HG03439 (cell line): ENCODE results near the gene TRPM3.
"Not testable (repeated sequence)": the region's sequence is repeated elsewhere in the genome, so short reads cannot be mapped to it uniquely, and the experiment has no call there.

Experiments used
- ATAC-seq: cut with Tn5 transposase; IDR thresholded peaks from one replicate; pipeline ENCODE4 v1.9.1; 2021; ENCODE audit warnings: mild to moderate bottlenecking, moderate library complexity; ENCODE audit not compliant: unreplicated experiment

TRPM3 gene

DNA sequence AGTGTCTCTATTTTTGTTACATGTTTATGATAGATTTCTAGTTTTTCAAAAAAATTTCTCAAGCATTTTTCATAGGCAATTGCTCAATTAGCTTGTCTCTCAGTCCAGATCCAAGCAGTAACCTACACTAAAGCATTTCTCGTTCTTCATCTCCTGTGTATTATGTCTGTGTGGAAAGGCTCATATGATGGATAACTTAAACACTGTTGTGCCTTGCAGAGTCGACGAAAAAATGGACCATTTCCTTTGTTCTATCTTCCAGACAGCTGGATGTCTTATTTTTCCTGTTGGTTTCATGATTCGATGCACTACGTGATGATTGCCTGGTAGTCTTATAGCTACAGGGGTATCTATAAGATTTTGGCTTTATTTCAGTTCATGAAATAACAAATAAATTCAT lies 347.8 kb downstream of the TRPM3 start:
- ATAC-seq: no peak

DNA sequence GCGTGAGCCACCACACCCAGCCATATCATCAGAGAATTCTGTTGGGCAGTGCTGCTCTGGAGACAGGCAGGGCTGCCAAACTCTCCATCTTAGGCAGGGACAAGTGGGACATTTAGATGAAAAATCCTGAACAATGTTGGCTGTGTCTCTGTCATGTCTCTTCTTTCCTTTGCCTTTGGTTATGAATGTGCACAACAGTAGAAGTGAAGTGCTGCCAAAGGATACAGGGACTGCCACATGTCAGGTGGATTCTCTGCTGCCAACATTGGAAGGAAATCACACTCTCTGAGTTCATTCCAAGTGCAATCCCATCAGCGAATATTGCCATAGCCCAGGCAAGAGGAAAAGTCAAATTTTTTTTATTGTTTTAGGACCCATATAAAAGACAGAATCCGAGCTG lies 348.8 kb downstream of the TRPM3 start:
- ATAC-seq: no peak

DNA sequence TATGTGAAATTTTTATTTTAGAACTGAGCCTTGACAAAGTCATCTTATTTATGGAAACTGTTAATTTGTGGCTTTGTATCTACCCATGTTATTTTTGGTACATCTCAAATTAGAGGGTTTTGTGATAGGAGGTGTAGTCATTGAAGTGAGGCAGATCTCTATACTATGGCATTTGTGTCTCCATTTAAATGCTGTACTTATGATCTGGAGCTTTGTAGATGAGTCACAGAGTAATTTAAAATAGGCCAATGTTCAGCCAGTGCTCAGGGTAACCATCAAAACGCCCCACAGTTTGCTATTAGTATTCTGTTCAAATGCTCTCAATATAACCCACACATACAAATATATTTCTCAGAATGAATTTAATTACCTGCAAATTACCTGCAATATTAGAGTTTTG lies 355.5 kb downstream of the TRPM3 start:
- no peak for ATAC-seq

DNA sequence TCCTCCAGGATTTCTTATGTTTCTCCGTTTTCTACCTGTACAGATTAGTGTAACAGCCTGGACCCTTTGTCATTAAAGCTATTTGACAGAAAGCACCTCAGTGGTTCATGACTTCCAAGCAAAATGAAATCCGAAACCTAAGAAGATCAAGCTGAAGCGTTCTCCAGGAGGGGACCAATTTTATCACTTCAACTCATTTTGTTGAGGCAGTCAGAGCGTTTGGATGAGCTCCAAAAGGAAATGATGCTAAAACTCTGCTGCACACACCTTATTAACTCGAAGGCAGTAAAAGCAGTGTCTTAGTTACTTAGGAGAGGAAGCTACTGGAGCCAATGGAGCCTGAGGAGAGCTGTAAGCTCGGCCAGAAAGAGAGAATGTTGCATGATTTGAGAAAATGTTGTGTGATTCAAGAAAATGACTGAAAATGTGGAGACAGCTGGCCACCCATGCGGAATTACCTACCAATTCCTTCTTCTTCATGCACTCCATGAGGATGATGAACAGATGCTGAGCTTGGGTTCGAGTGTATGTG lies 360.2 kb downstream of the TRPM3 start:
- no peak for ATAC-seq

DNA sequence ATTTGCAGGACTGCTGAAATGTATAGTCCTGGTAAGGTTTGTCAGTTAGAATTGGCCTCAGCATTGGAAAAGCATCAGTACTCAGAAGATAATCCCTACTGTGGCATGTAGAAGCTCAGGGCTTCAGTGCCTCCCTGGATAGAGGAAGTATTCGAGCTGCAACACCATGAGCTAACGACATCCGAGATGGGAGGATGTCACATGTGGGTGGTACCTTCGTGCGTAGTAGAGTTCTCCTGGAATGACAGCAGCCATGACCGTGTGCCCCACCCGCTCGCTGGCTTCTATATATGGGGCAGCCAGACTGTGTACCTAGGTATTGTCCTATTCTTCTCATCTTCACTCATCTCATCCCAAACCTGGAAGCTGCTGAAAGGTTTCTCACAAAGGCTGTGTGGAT lies 361.2 kb downstream of the TRPM3 start:
- no peak for ATAC-seq

DNA sequence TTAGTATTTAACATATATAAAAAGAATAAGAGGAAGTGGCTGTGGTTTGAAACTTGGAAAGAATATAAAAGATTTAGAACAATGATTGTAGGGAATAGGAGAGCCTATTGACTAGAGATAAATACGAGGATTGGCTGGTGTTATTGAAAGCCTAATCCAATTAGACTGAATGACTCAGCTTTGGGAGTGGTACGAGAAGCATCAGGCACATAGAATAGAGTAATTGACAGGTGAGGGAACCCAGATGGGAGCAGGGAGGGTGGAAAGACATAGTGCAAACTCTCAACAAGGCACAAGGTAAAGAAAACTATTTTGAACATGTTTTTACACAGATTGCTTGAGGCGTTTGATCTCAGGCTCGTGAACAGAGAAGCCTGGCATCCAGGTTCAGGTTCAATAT lies 368.1 kb downstream of the TRPM3 start:
- ATAC-seq: no peak

DNA sequence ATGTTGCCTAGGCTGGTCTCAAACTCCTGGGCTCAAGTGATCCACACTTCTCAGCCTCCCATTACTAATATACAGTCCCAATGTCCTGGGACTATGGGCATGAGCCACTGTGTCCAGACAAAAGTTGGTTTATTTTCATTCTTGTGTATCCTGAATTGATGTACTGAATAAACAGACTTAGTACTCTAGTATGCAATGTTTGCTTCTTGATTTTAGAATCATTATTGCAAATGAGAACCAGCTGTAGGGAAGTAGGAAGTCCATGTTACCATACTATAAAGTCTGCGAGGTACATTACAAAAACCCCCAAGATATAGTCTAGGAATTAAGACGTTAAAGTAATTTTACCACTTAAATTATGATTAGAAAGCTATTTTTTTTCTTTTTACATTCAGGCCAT lies 372.4 kb downstream of the TRPM3 start:
- no peak for ATAC-seq

DNA sequence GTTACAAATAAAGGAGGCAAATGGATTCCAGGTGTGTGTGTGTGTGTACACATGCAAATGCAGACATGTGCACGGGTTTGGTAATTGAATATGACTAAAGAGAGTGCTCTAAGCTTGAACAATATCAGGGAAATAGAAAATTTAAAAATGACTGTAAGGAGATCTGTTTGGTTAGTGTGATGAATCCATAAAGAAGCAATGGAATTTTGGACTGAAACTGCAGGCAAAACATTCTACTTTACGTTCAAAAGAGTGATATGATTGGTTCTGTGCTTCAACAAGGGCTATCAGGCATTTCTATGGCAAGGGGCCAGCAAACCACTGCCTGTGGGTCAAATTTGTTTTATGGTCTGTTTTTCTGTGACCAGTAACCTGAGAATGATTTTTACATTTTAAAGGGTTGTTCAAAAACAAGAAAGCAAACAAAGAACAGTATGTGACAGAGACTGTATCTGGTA lies 374.1 kb downstream of the TRPM3 start:
- ATAC-seq: no peak

DNA sequence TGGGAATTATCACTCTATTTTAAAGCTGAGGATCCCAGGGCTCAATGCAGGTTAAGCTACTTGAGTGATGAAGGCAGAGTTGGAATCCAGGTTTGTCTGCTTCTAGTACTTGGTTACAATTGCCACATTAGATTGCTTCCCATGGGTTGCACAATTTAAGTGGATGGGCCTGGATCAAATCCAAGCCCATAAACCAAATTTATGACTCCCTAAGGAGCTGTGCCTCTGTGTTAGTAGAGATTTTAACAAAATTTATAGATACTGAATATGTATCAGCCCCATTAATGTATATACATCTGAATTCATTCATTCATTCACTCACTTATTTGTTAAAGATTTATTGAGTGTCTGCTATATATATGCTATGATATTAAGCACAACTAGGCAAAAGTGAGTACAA lies 374.7 kb downstream of the TRPM3 start:
- ATAC-seq: no peak

DNA sequence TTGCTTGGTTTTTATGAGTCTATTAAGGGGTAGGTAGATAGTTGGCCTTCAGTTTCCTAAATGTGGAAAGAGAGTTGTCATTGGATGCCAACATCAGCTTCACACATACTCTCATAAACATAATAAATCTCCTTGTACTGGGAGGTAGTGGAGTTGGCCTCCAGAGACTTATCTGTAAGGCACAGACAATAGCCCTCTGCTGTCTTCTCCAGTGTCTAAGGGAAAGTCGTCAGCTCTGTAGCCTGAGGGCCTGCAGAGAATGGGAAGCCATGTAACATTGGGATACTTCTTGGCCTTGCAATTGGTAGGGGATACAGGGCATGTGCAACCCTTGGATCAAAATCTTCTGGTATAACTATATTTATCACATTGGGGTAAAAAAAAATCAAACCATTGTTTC lies 375.1 kb downstream of the TRPM3 start:
- no peak for ATAC-seq

DNA sequence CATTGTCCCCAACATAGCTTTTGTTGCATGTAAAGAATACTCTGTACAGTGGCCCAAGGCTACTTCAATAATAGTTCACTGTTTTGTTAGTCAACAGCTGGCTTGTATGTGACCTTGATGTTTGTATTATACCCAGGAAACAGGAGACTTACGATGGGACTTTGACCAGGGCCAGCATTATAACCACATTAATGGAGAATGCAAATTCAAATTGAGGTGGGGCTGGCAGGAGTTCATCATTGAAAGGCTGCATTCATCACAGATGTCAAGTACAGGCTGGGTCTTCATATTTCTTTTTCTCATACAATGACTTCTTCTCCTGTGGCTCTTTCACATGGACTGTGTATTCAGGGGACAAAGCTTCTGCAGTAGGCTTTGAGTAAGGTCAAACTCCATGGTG lies 396.6 kb downstream of the TRPM3 start:
- not testable (repeated sequence) for ATAC-seq

DNA sequence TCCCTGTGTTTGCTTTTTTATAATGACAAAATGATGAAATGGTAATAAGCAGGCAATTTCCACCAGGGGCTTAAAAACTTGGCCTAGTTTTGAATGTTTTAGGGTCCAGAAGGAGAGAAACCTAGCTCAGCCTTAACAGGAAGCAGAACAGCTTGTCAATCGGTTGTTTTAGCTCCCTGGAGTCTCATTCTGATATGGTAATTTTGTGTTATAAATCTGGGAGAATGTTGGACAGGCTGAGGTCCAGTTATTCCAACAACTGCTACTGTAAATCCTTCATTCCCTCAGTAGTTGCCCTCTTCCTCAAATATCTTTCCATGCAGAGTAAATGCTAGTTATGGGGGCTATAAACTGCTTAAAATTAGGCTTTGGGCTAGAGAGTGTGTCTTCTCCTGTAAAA lies 397.4 kb downstream of the TRPM3 start:
- not testable (repeated sequence) for ATAC-seq

DNA sequence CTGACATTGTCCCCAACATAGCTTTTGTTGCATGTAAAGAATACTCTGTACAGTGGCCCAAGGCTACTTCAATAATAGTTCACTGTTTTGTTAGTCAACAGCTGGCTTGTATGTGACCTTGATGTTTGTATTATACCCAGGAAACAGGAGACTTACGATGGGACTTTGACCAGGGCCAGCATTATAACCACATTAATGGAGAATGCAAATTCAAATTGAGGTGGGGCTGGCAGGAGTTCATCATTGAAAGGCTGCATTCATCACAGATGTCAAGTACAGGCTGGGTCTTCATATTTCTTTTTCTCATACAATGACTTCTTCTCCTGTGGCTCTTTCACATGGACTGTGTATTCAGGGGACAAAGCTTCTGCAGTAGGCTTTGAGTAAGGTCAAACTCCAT lies 414.6 kb downstream of the TRPM3 start:
- not testable (repeated sequence) for ATAC-seq

DNA sequence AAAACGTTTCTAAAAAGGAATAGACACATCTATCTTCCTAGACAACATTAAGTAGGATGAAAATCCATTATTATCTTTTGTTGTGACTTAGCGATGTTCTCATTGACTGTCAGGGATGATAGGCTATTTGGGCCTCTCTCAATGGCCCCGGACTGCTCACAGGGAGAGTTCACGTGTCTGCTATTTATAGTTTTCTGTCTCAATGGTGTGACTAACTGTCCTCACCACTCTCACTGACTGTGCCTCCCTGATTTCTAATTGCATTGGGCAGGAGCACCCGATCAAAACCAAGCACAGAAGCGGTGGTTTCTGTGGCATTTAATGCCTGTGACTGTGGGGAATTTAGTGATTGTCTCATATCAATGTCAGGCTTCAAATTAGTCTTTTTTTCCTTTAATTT lies 420.3 kb downstream of the TRPM3 start:
- ATAC-seq: no peak

DNA sequence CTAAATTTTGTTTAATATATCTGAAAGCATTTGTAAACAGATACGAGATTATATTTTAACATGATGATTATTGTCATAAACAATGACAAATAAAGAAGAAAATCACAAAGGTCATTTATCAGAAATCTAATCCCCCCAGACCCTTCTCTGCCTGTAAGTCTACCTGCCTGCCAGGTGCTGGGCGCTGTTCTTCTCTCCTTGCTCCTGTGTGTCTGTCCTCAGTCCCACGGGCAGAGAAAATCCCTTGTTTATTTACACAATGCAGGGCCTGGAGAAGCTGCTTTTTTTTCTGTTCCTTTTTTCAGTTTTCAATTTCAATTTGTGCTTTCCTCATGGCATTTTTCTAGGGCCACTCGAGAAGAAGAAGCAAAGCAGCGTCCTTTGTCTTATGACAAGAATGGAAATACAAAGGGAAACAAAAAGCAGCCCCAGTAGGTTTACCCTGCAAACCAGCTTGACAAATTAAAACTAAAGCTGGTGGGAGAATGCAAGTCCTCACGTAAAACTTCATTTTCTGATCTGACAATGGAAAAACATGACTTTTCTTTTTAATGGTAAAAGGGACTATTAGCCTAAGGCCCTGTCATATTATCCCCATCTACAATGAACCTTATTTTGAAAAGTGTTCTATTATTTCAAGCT lies 424.6 kb downstream of the TRPM3 start:
- ATAC-seq: no peak

DNA sequence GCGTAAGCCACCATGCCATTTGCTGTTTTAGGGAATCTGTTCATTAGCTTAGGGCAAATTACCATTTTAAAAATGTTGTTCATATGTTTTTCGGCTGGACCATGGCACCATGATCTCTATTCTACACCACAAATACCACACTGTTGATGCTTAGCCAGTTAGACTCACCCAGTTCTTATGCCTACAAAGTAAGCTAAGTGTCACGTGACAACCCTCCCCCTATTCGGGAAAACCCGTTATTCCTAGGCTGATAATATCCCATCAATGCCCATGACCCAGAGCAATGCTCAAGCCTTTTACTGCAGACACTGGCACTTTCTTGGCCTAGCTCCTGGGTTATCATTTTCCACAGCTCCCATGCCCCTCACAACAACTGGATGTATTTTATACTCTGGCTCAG lies 426.7 kb downstream of the TRPM3 start:
- ATAC-seq: no peak

DNA sequence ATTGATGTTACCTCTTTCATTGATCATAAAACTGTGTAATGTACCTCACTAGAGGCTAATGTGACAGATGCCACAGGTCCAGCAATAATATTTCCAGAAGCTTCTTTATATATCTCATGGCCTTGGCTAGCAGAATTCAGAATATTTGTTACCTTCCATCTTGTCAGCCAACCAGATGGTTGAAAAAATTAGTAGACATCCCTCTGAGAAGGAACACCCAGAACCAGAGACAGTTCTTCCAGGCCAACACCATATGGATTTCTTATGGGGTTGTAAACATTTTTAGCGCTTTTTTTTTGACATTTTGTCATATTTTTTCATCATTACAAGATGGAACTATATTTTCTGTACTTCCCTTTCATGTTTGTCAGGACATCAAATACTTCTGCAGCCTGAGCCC lies 428.2 kb downstream of the TRPM3 start:
- ATAC-seq: no peak

DNA sequence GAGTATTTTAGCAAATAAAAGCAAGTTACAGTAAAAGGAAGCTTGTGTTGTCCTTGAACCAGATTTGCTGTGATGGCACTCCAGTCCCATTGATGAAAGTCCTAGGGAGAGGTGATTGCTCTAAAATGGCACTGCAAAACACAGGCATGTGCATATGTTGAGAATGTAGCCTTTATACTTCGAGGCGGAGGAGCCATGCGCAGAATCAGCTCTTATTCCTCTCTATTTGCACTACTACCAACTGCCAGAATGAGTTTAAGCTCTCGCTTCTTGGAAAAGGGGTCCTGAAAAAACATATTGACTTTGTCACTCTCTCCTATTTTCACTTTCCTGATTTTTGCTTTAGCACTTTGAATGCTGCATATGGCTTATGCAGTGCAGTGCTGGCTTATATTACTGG lies 429.0 kb downstream of the TRPM3 start:
- no peak for ATAC-seq

DNA sequence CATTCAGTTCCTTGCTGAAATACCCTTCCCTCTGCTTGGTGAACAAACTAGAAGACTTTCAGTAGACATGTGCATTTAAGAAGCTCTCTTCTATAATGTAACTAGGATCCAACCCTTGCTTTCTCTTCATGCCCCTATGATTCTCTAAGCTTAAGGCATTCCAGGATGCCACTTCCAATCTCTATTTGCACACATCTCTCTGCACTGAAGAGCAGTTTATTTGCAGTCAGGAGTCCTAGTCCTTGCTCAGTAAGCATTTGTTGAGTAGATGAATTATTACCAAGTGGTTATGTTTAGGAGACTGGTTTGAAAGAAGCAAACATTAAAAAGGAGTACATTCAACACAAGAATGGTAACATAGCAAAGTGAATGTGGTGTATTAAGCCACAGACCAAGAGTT lies 432.7 kb downstream of the TRPM3 start:
- ATAC-seq: no peak

DNA sequence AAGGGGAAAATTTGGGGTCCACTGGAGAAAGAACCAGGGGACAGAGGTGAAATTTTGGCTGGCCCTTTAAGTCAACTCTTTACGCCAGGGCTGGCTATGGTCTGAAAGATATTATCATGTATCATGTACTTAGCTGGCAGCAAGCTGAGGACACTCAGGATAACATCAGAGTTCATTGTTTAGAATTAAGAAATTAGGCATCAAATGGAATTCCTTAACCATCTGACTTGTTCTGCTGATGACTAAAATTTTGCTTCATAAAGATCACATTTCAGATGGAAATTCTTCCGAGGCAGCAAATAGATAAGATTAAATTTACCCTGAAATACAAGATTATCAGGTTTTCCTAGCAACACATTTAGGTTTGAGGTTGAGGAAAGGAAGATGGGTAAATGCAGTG lies 437.6 kb downstream of the TRPM3 start:
- no peak for ATAC-seq

DNA sequence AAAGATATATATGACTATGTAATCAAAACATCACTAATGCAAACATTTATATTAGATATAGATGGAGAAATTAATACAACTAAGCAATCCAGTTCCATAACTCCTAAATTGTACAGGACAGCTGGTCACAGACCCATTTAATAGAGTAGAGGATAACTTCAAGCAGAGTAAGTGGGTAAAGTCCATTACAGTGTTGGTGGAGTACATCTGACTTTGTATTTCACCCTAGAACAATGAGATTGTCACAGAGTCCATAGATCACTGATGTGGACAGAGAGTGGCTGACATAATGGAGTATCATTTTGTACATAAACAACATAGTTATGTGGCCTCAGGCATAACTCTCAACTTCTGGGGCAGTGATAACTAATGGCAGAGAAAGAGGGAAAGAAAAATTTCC lies 439.1 kb downstream of the TRPM3 start:
- no peak for ATAC-seq

DNA sequence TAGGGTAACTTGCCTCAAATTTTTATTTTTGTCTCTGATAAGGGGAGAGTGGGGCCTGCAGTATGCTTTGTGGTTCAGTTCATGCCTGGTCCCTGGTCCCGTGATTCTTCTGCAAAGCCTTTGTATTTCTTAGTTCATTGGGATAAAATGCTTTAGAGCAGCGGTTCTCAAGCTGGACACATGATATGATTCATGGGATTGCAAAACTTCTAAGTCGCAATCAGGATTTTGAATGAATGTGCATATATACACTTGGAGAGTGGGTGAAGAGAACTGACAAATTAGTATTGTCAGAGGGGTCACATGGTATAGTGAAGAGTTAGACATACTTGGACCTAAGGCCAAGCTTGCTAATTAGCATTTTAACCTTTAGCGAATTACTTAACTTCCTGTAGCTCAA lies 441.6 kb downstream of the TRPM3 start:
- no peak for ATAC-seq

DNA sequence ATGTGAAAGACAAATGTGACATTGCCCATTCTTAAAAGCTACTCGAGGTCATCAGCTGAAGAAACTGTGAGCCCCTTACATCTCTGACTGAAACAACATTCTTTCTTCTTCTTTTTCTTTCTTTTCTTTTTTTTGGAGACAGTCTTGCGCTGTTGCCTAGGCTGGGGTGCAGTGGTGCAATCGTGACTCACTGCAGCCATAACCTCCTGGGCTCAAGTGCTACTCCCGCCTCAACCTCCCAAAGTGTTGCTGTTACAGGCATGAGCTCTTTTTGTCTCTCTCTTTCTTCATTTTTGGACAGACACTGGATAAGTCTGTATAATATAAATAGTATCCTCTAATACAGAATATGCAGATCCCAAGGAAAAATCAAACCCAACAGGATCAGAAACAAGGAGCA lies 443.3 kb downstream of the TRPM3 start:
- ATAC-seq: no peak
